SKM-1 (cell line): ENCODE measurements around the gene PIGS.
"Not testable (repeated sequence)": the region's sequence is repeated elsewhere in the genome, so short reads cannot be mapped to it uniquely, and the experiment has no call there.

Experiments
- DNase-seq: peaks from one replicate; lab custom pipeline; 2025; ENCODE audit not compliant: unreplicated experiment; lab: John Stamatoyannopoulos, UW

The PIGS gene

GRCh38 chr17:28532050-28532960, 39.0 kb downstream of the PIGS start:
- no peak for DNase-seq

- DNase-seq, result no peak
Observed at GRCh38 chr17:28530926-28531325, 40.4 kb downstream of the PIGS start.

GRCh38 chr17:28530250-28530649, 41.1 kb downstream of the PIGS start:
- DNase-seq, result no peak

GRCh38 chr17:28529013-28529400, 42.3 kb downstream of the PIGS start:
- no peak for DNase-seq

GRCh38 chr17:28528327-28529012, 42.9 kb downstream of the PIGS start:
- no peak for DNase-seq

- no peak for DNase-seq
Observed at GRCh38 chr17:28527859-28528258, 43.5 kb downstream of the PIGS start.

GRCh38 chr17:28527181-28527681, 44.1 kb downstream of the PIGS start:
- no peak for DNase-seq

GRCh38 chr17:28526381-28526780, 44.9 kb downstream of the PIGS start:
- no peak for DNase-seq

- no peak for DNase-seq
Observed at GRCh38 chr17:28524476-28525424, 46.6 kb downstream of the PIGS start.

GRCh38 chr17:28523876-28524275, 47.4 kb downstream of the PIGS start:
- no peak for DNase-seq

GRCh38 chr17:28523186-28523585, 48.1 kb downstream of the PIGS start:
- DNase-seq, result no peak

GRCh38 chr17:28522281-28522680, 49.0 kb downstream of the PIGS start:
- DNase-seq, result not testable (repeated sequence)

GRCh38 chr17:28521311-28522085, 49.8 kb downstream of the PIGS start:
- DNase-seq, result no peak

GRCh38 chr17:28520687-28521086, 50.6 kb downstream of the PIGS start:
- no peak for DNase-seq

GRCh38 chr17:28519236-28519635, 52.1 kb downstream of the PIGS start:
- DNase-seq, result no peak

- no peak for DNase-seq
Observed at GRCh38 chr17:28518578-28518977, 52.7 kb downstream of the PIGS start.

GRCh38 chr17:28518132-28518531, 53.2 kb downstream of the PIGS start:
- DNase-seq, result peak; percentile 21

- no peak for DNase-seq
Observed at GRCh38 chr17:28515518-28515917, 55.8 kb downstream of the PIGS start.

- DNase-seq, result no peak
Observed at GRCh38 chr17:28514561-28515002, 56.7 kb downstream of the PIGS start.

- no peak for DNase-seq
Observed at GRCh38 chr17:28513476-28513875, 57.8 kb downstream of the PIGS start.
